BE2C (cell line): ENCODE results near the gene BSCL2.
"Not testable (repeated sequence)": the region's sequence is repeated elsewhere in the genome, so short reads cannot be mapped to it uniquely, and the experiment has no call there.

Experiments used
- DNase-seq: peaks from one replicate; pipeline ENCODE4 v3.0.0-alpha.2; 2020
- H3K27me3 ChIP-seq: fragments of 250-450 bp; sonication (Bioruptor Pico); 2 replicates; pipeline ENCODE4 v1.5.1; 2020; ENCODE audit warnings: mild to moderate bottlenecking
- H3K36me3 ChIP-seq: fragments of 250-450 bp; sonication (Bioruptor Pico); 2 replicates; pipeline ENCODE4 v1.5.1; 2020; ENCODE audit warnings: mild to moderate bottlenecking
- H3K4me1 ChIP-seq: fragments of 250-450 bp; sonication (Bioruptor Pico); 2 replicates; pipeline ENCODE4 v1.5.1; 2020
- H3K4me3 ChIP-seq: 2 replicates; pipeline ENCODE4 v1.5.1; 2011; ENCODE audit warnings: low read depth, low read length
- H3K9me3 ChIP-seq: fragments of 250-450 bp; sonication (Bioruptor Pico); 2 replicates; pipeline ENCODE4 v1.5.1; 2020
- CTCF ChIP-seq: IDR thresholded peaks from 2 replicates; pipeline ENCODE4 v1.5.1; 2012; ENCODE audit warnings: mild to moderate bottlenecking, low read depth, low read length

BSCL2 gene

DNA sequence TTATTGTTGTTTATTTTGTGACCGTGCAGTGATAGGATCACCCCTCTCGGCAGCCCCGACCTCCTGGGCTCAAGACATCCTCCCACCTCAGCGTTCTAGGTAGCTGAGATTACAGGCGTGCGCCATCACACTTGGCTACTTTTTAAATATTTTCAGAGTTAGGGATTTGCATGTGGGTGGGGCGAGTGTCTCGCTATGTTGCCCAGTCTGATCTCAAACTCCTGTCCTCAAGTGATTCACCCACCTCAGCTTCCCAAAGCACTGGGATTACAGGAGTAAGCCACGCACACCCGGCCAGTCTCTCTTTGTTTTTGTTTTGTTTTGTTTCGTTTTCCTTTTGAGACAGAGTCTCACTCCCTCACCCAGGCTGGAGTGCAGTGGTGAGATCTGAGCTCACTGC lies 52.9 kb downstream of the BSCL2 start:
- H3K9me3 ChIP-seq: no peaks in the 10 kb centered on the region
- no peak for DNase-seq
- H3K4me1 ChIP-seq: no peaks in the 10 kb centered on the region
- H3K36me3 ChIP-seq: peaks cover 4% of the 10 kb centered on the region; the same call in 1 of the 2 replicates
- H3K4me3 ChIP-seq: no peak overlapping the region
- no peaks in the 10 kb centered on the region for H3K27me3 ChIP-seq
- TF ChIP-seq CTCF: no peak

DNA sequence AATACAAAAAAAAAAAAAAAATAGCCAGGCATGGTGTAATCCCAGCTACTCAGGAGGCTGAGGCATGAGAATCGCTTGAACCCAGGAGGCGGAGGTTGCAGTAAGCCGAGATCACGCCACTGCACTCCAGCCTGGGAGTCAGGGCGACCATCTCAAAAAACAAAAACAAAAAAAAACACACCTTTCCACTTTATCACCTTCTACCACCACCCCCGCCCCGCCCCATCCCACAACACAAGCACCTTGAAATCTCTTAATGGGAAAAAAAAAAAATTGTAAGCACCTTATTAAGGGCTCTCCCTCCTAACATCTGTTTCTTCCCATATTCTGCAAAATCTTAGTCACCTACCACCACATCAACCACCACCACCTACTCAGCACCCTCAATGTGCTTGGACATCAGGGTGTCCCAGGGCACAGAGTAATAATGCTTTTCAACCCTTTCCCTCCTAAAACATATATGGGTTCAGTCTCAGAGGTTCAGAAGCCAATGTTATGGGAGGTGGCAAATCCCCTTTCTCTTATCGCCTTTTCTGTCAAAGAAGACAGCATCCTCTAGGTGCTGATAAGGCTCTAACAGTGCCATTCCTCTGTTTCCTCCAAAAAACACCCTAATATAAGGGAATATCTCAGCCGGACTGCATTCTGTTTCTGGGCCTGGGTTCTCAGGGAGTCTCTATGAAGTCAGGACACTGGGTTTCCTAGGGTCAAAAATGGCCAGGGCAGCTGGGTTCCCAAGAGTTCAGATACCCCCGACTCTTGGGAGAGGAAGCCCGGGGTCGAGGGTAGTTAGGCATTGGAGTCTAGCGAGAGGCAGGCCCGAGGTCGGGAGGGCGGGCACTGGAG lies 54.8 kb downstream of the BSCL2 start:
- Histone ChIP-seq H3K27me3 (no peaks in the 10 kb centered on the region), H3K36me3 (peaks cover 5% of the 10 kb centered on the region; the same call in 1 of the 2 replicates), H3K9me3 (no peaks in the 10 kb centered on the region), H3K4me1 (no peaks in the 10 kb centered on the region), H3K4me3 (peak overlapping the region; percentile 86)
- no peak for TF ChIP-seq CTCF
- no peak for DNase-seq

- H3K36me3 ChIP-seq, H3K4me1 ChIP-seq, H3K27me3 ChIP-seq, H3K9me3 ChIP-seq, DNase-seq, H3K4me3 ChIP-seq: not testable (repeated sequence)
These were observed 56.9 kb downstream of the BSCL2 start for GRCh38 chr11:62650283-62650682.

DNA sequence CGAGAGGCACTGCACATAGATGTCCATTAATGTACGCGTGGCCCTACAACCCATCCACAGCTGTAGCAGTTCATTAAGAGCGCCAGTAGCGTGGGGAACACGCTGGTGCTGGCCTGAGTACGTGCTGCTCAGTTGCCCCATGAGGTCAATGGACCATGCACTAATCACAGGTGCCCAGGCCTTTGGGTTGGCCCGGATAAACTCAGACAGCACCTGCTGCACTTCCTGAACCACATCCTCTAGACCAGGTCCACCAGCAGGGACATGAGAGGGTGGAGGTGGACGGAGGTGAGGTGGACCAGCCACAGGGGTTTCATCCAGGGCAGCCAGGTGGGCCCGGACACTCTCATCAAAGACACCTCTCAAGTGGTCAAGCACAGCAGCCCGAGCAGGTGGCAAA lies 57.7 kb downstream of the BSCL2 start:
- H3K9me3 ChIP-seq: no peaks in the 10 kb centered on the region
- no peak for TF ChIP-seq CTCF
- DNase-seq: no peak
- no peak overlapping the region for H3K4me3 ChIP-seq
- no peaks in the 10 kb centered on the region for H3K4me1 ChIP-seq
- H3K27me3 ChIP-seq: no peaks in the 10 kb centered on the region
- H3K36me3 ChIP-seq: peaks cover 8% of the 10 kb centered on the region

- peaks cover 12% of the 10 kb centered on the region for H3K36me3 ChIP-seq
- H3K4me1 ChIP-seq: no peaks in the 10 kb centered on the region
- no peaks in the 10 kb centered on the region for H3K9me3 ChIP-seq
- no peak overlapping the region for H3K4me3 ChIP-seq
- no peak for DNase-seq
- H3K27me3 ChIP-seq: no peaks in the 10 kb centered on the region
- TF ChIP-seq CTCF: no peak
These were observed 58.3 kb downstream of the BSCL2 start for GRCh38 chr11:62648967-62649364.

DNA sequence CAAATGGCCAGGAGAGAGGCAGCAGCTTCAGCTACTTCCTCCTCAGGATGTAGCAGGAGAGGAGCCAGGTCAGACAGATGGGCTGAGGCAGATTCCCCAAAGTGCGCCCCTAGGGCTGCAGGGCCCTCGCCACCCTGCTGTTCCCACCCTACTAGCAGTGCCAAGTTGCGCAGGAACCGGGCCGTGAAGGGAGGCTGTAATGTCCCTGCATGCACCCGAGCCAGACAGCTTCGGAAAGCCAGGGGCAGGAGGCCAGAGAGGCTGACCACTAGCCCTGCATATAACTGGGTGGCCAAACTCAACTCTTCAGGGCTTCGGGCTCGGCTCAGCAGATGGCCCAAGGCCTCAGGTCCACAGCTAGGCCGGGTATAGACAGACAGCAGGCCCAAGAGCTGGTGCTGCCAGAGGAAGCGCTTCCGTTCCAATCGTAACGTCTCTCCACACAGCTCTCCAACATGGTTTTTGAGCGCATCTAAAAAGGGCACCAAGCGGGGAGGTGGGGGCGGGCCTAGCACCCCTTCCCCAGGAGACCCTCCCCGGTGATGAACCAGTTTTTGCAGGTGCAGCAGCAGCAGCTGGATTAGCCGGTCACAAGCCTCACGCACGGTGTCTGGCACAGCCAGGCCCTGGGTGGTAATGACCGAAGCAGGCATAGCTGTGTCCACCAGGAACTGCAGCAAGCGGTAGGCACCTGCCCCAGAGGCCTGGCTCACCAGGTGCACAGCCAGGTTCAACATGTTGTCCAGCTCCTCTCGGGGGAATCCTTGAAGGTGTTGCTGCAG lies 58.8 kb downstream of the BSCL2 start:
- H3K27me3 ChIP-seq: no peaks in the 10 kb centered on the region
- no peak for DNase-seq
- H3K36me3 ChIP-seq: peaks cover 12% of the 10 kb centered on the region
- no peak overlapping the region for H3K4me3 ChIP-seq
- TF ChIP-seq CTCF: no peak
- no peaks in the 10 kb centered on the region for H3K9me3 ChIP-seq
- no peaks in the 10 kb centered on the region for H3K4me1 ChIP-seq
